GM23248 (cell line): Measurements from ENCODE around the gene TTYH3. TPM values are rescaled to one million over a fixed set of nuclear protein-coding genes. Genes with fewer than 3 reads are reported as not detected.

ENCODE experiments used
- DNase-seq: peaks from one replicate; pipeline ENCODE4 v3.0.0-alpha.2; 2015
- H2AFZ ChIP-seq: fragments of 200-600 bp; sonication (generic); 2 replicates; pipeline ENCODE4 v1.6.1; 2016; ENCODE audit warnings: antibody characterized with exemption
- H3F3A ChIP-seq: fragments of 200-600 bp; sonication (generic); 2 replicates; pipeline ENCODE4 v1.6.1; 2016; ENCODE audit warnings: mild to moderate bottlenecking, antibody characterized with exemption, mixed run types; ENCODE audit not compliant: insufficient read depth
- H3K27ac ChIP-seq: fragments of 200-600 bp; sonication (generic); 2 replicates; pipeline ENCODE4 v1.5.1; 2016; ENCODE audit warnings: mild to moderate bottlenecking
- H3K27me3 ChIP-seq: fragments of 200-600 bp; sonication (generic); replicated peaks from 2 replicates; pipeline ENCODE4 v1.6.1; 2016; ENCODE audit warnings: mild to moderate bottlenecking; ENCODE audit not compliant: insufficient read depth
- H3K36me3 ChIP-seq: fragments of 200-600 bp; sonication (generic); 2 replicates; pipeline ENCODE4 v1.6.1; 2016; ENCODE audit warnings: low read depth, mild to moderate bottlenecking
- H3K4me1 ChIP-seq: fragments of 200-600 bp; sonication (generic); 2 replicates; pipeline ENCODE4 v1.6.1; 2016; ENCODE audit warnings: mild to moderate bottlenecking; ENCODE audit not compliant: insufficient read depth
- H3K4me2 ChIP-seq: fragments of 200-600 bp; sonication (generic); one replicate; pipeline ENCODE4 v1.6.1; 2016; ENCODE audit warnings: mild to moderate bottlenecking; ENCODE audit not compliant: unreplicated experiment
- H3K4me3 ChIP-seq: fragments of 200-600 bp; sonication (generic); 2 replicates; pipeline ENCODE4 v1.5.1; 2016; ENCODE audit warnings: mild to moderate bottlenecking
- H3K79me2 ChIP-seq: fragments of 200-600 bp; sonication (generic); 2 replicates; pipeline ENCODE4 v1.6.1; 2016; ENCODE audit warnings: mild to moderate bottlenecking; ENCODE audit not compliant: insufficient read depth
- H3K9ac ChIP-seq: fragments of 200-600 bp; sonication (generic); 2 replicates; pipeline ENCODE4 v1.6.1; 2016; ENCODE audit warnings: mild to moderate bottlenecking
- H3K9me2 ChIP-seq: fragments of 200-600 bp; sonication (generic); 2 replicates; pipeline ENCODE4 v1.6.1; 2016; ENCODE audit warnings: mixed run types, mild to moderate bottlenecking, moderate library complexity; ENCODE audit not compliant: insufficient read depth
- H3K9me3 ChIP-seq: fragments of 200-600 bp; sonication (generic); one replicate; pipeline ENCODE4 v1.6.1; 2017; ENCODE audit warnings: low read depth
- H4K20me1 ChIP-seq: fragments of 200-600 bp; sonication (generic); 2 replicates; pipeline ENCODE4 v1.6.0; 2016; ENCODE audit not compliant: insufficient read depth
- EZH2 ChIP-seq: fragments of 200-600 bp; sonication (generic); IDR thresholded peaks from 2 replicates; pipeline ENCODE4 v1.6.1; 2018; ENCODE audit warnings: antibody characterized with exemption, mild to moderate bottlenecking; ENCODE audit not compliant: insufficient read depth, poor library complexity, severe bottlenecking
- EZH2phosphoT487 ChIP-seq: fragments of 200-600 bp; sonication (generic); IDR thresholded peaks from 2 replicates; pipeline ENCODE4 v1.6.1; 2018; ENCODE audit warnings: antibody characterized with exemption, moderate library complexity, mild to moderate bottlenecking, low read depth; ENCODE audit not compliant: insufficient read depth
- WGBS, 2 experiments: methylation state at CpG; one replicate each; pipeline ENCODE4 v1.1.6; 2015 to 2017; ENCODE audit warnings: low lambda C conversion rate in 2 of 2, low coverage in 1 of 2; ENCODE audit errors: missing lambda C conversion rate in 2 of 2; 5-methylcytosine and 5-hydroxymethylcytosine counted together
- in situ Hi-C: fragments of 300-500 bp; cut with MboI; formaldehyde crosslinking; loops from 2 replicates; pipeline ENCODE4 v1.15.0; 2020
- polyA plus RNA-seq: library from polyadenylated mRNA; unstranded; fragments of >200 nt; fragmentation: Nextera tagmentation; extraction: Ambion mirVana; gene quantifications from 2 replicates; pipeline ENCODE4 v1.2.1, GENCODE V29; 2016
- total RNA-seq: library from RNA; depleted of rRNA; stranded (reverse); fragments of >200 nt; shearing (Covaris generic); gene quantifications from 2 replicates; pipeline ENCODE4 v1.2.3, GENCODE V29; 2014

Gene TTYH3
- total and polyA plus RNA-seq, 2 experiments from 2014 or later: 25.3 to 46.0 TPM

DNA sequence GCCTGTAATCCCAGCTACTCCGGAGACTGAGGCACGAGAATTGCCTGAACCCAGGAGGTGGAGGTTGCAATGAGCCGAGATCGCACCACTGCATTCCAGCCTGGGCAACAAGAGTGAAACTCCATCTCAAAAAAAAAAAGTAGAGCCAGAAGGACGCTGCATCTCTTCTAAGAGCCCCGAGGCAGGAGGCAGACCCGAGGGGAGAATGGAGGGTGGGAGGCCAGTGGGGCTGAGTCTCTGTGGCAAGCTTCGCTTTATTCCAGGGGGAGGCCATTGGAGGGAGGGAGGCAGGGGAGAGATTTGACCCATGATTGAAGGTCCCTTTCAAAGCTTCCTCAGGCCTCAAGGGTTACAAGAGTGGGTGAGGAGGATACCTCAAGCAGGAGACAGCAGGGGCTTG lies 18.7 kb downstream of the TTYH3 start:
- no peak overlapping the region for H3K9ac ChIP-seq
- TF ChIP-seq EZH2 (no peak), EZH2phosphoT487 (no peak)
- no peak overlapping the region for H3K4me3 ChIP-seq
- H3K9me3 ChIP-seq: no peaks in the 10 kb centered on the region
- no peak for DNase-seq
- no peak overlapping the region for H3K4me2 ChIP-seq
- no peaks in the 10 kb centered on the region for H3K4me1 ChIP-seq
- H2AFZ ChIP-seq: no peak overlapping the region
- no peaks in the 10 kb centered on the region for H3K9me2 ChIP-seq
- H3K27me3 ChIP-seq: no peaks in the 10 kb centered on the region
- WGBS, 2 experiments: 81 to 85% methylated on average over 8 of the region's 8 CpGs
- no peaks in the 10 kb centered on the region for H4K20me1 ChIP-seq
- H3K79me2 ChIP-seq: no peaks in the 10 kb centered on the region
- H3K27ac ChIP-seq: no peak overlapping the region
- in situ Hi-C loops: no loop called here
- H3K36me3 ChIP-seq: no peaks in the 10 kb centered on the region
- no peaks in the 10 kb centered on the region for H3F3A ChIP-seq

DNA sequence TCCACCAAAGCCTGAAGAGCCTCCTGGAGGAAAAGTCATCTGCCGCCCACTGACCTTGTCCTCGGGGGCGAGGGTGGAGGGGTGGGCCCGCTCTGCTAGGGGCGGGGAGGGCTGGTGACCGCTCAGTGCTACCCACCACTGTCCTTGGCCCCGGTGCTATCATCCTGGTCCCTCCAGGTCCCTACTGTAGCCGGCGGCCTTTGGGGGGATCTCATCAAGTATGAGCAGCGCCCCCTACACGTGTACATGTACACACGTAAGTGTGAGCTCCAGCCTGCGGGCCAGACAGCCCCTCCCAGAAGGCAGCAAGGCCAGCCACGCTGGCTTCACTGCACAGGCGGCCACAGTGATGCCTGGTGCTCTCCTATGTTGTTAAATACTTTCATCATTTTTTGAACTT lies 19.6 kb downstream of the TTYH3 start:
- in situ Hi-C loops: no loop called here
- H3K9me3 ChIP-seq: no peaks in the 10 kb centered on the region
- no peaks in the 10 kb centered on the region for H3K27me3 ChIP-seq
- 88 to 89% methylated on average over 11 to 15 of the region's 15 CpGs for WGBS, 2 experiments
- no peak for TF ChIP-seq EZH2phosphoT487
- TF ChIP-seq EZH2: no peak
- H3K9ac ChIP-seq: no peak overlapping the region
- no peaks in the 10 kb centered on the region for H4K20me1 ChIP-seq
- H3K9me2 ChIP-seq: no peaks in the 10 kb centered on the region
- H3K27ac ChIP-seq: no peak overlapping the region
- H2AFZ ChIP-seq: no peak overlapping the region
- no peak overlapping the region for H3K4me2 ChIP-seq
- H3K79me2 ChIP-seq: no peaks in the 10 kb centered on the region
- no peaks in the 10 kb centered on the region for H3K4me1 ChIP-seq
- no peak overlapping the region for H3K4me3 ChIP-seq
- H3F3A ChIP-seq: no peaks in the 10 kb centered on the region
- H3K36me3 ChIP-seq: no peaks in the 10 kb centered on the region
- DNase-seq: no peak

DNA sequence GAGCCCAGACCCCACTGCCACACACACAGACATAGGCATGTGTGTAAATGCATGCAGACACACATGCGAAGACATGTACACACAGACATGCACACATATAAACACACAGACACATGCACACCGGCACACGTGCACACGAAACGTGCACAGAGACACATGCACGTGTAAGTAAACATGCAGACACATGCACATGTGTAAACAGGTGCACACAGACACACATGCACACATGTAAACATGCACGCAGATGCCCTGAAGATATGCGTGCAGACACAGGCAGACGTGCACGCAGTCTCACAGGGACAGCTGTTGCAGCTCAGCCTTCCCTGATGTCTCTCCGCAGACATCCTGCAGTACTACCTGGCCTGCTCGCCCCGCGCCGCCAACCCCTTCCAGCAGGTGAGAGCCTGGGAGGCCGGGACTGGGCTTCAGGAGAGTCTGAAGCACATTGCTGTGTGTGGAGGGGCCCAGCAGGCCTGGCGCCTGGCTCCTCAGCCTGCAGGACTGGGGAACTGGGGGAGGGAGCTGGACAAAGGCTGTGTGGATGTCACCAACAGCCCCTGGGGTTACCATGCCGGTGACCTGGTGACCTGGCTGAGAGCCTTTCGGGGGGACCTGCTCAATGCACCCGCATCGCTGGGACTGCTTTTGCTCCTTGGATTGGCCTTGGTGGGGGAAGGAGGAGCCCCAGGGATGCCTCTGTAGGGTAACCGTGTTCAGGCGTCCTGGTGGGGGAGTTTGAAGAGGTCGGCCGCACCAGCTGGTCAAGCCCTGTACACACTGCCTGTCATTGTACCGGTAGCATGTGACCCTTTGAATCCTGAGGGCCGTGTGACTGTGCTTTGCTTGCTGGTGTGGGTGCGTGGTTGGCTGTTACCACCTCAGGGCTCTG lies 20.3 kb downstream of the TTYH3 start:
- TF ChIP-seq EZH2phosphoT487 (no peak), EZH2 (no peak)

DNA sequence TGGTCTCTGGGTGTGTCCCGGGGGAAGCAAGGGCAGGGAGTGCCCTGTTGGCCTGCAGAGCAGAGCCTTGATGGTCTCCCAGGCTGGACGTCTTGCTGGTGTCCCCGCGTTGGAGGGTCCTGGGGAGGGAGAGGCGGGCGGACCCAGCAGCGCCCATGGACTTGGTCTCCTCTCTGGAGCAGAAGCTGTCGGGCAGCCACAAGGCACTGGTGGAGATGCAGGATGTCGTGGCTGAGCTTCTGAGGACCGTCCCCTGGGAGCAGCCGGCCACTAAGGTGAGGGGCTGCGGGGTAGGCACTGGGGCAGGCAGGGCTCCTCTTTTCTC lies 20.9 kb downstream of the TTYH3 start:
- Histone ChIP-seq H3K4me1 (no peaks in the 10 kb centered on the region), H3K27me3 (no peaks in the 10 kb centered on the region), H3K9ac (no peak overlapping the region), H3K79me2 (no peaks in the 10 kb centered on the region), H3K9me2 (no peaks in the 10 kb centered on the region), H3K27ac (no peak overlapping the region), H3K36me3 (no peaks in the 10 kb centered on the region; the same call in 1 of the 2 replicates), H3K9me3 (no peaks in the 10 kb centered on the region), H2AFZ (no peak overlapping the region), H3F3A (no peaks in the 10 kb centered on the region), H3K4me2 (no peak overlapping the region), H4K20me1 (no peaks in the 10 kb centered on the region), H3K4me3 (no peak overlapping the region)
- DNase-seq: no peak
- in situ Hi-C loops: no loop called here
- TF ChIP-seq EZH2phosphoT487 (no peak), EZH2 (no peak)
- WGBS, 2 experiments: 98 to 99% methylated on average over 11 to 12 of the region's 12 CpGs

More for the DNA sequence above, 20.3 kb downstream of the TTYH3 start:
- no peak overlapping the region for H3K27ac ChIP-seq
- 93% methylated on average over 28 of the region's 28 CpGs for WGBS, 2 experiments
- no peak for DNase-seq
- no peaks in the 10 kb centered on the region for H3K9me3 ChIP-seq
- in situ Hi-C loops: no loop called here
- H3K4me3 ChIP-seq: no peak overlapping the region
- H3F3A ChIP-seq: no peaks in the 10 kb centered on the region
- no peaks in the 10 kb centered on the region; the same call in 1 of the 2 replicates for H3K36me3 ChIP-seq
- no peaks in the 10 kb centered on the region for H3K4me1 ChIP-seq
- H4K20me1 ChIP-seq: no peaks in the 10 kb centered on the region
- H3K79me2 ChIP-seq: no peaks in the 10 kb centered on the region
- H3K4me2 ChIP-seq: no peak overlapping the region
- H3K9ac ChIP-seq: no peak overlapping the region
- no peaks in the 10 kb centered on the region for H3K9me2 ChIP-seq
- H2AFZ ChIP-seq: no peak overlapping the region
- H3K27me3 ChIP-seq: no peaks in the 10 kb centered on the region
